GM12865 (cell line): ENCODE data around the gene SH3TC2.
"Not testable (repeated sequence)": the region's sequence is repeated elsewhere in the genome, so short reads cannot be mapped to it uniquely, and the experiment has no call there.

ENCODE experiments used
- DNase-seq: peaks from one replicate; pipeline ENCODE4 v3.0.0; 2010; ENCODE audit warnings: low read depth
- H3K4me3 ChIP-seq: 2 replicates; pipeline ENCODE4 v1.5.1; 2011; ENCODE audit warnings: mild to moderate bottlenecking, low read depth, low read length, control low read depth
- CTCF ChIP-seq: IDR thresholded peaks from 2 replicates; pipeline ENCODE4 v1.5.1; 2011; ENCODE audit warnings: low read length, control low read depth, low read depth, inconsistent platforms; ENCODE audit not compliant: insufficient read depth; ENCODE audit errors: missing control alignments

The SH3TC2 gene

GRCh38 chr5:149093625-149094024 is 30.8 kb upstream of the SH3TC2 start:
- no peak overlapping the region for H3K4me3 ChIP-seq
- no peak for DNase-seq
- TF ChIP-seq CTCF = no peak

- no peak overlapping the region for H3K4me3 ChIP-seq
- no peak for DNase-seq
- no peak for TF ChIP-seq CTCF
Observed at GRCh38 chr5:149089796-149090195, 26.9 kb upstream of the SH3TC2 start.

- no peak for TF ChIP-seq CTCF
- H3K4me3 ChIP-seq = no peak overlapping the region
- DNase-seq = no peak
Observed at GRCh38 chr5:149088686-149089085, 25.8 kb upstream of the SH3TC2 start.

GRCh38 chr5:149083846-149084245 is 21.0 kb upstream of the SH3TC2 start:
- no peak for TF ChIP-seq CTCF
- no peak for DNase-seq
- H3K4me3 ChIP-seq = no peak overlapping the region

- no peak for DNase-seq
- H3K4me3 ChIP-seq = no peak overlapping the region
- no peak for TF ChIP-seq CTCF
Observed at GRCh38 chr5:149082271-149082670, 19.4 kb upstream of the SH3TC2 start.

- H3K4me3 ChIP-seq = no peak overlapping the region
- no peak for DNase-seq
- TF ChIP-seq CTCF = no peak
Observed at GRCh38 chr5:149080294-149080693, 17.4 kb upstream of the SH3TC2 start.

- TF ChIP-seq CTCF = no peak
- no peak for DNase-seq
- H3K4me3 ChIP-seq = no peak overlapping the region
Observed at GRCh38 chr5:149079883-149080282, 17.0 kb upstream of the SH3TC2 start.

- H3K4me3 ChIP-seq, DNase-seq: not testable (repeated sequence)
Observed at GRCh38 chr5:149074071-149074470, 11.2 kb upstream of the SH3TC2 start.
